T-helper 2 cell treated with Interferon-gamma antibody and Interleukin-4, amounts not matched to agents 5 μg/mL and 100 μg/mL, for 36 hours (primary cell): ENCODE results near the gene LTBP3.

Experiments used
- DNase-seq: peaks from one replicate; pipeline ENCODE4 v3.0.0; 2021; ENCODE audit warnings: low spot score
- H3K27ac Mint-ChIP-seq: one replicate; pipeline ENCODE4 v1.8.0; 2021; ENCODE audit warnings: mild to moderate bottlenecking, mixed read lengths
- H3K27me3 Mint-ChIP-seq: one replicate; pipeline ENCODE4 v1.8.0; 2021; ENCODE audit warnings: low read depth, mixed read lengths
- H3K36me3 Mint-ChIP-seq: one replicate; pipeline ENCODE4 v1.8.0; 2021; ENCODE audit warnings: low read depth, mixed read lengths
- H3K4me1 Mint-ChIP-seq: one replicate; pipeline ENCODE4 v1.8.0; 2021; ENCODE audit warnings: low read depth, mixed read lengths
- H3K4me3 Mint-ChIP-seq: one replicate; pipeline ENCODE4 v1.8.0; 2022; ENCODE audit warnings: mild to moderate bottlenecking, moderate library complexity, mixed read lengths
- H3K9me3 Mint-ChIP-seq: one replicate; pipeline ENCODE4 v1.8.0; 2021; ENCODE audit warnings: mixed read lengths

Gene LTBP3

GRCh38 chr11:65591939-65592857, 34.0 kb upstream of the LTBP3 start:
- Mint-ChIP-seq H3K36me3 (peaks cover 24% of the 10 kb centered on the region), H3K27me3 (no peaks in the 10 kb centered on the region), H3K4me1 (peaks cover 26% of the 10 kb centered on the region), H3K27ac (no peak overlapping the region), H3K4me3 (no peak overlapping the region), H3K9me3 (no peaks in the 10 kb centered on the region)
- DNase-seq: no peak

GRCh38 chr11:65590240-65590738, 32.1 kb upstream of the LTBP3 start:
- peaks cover 31% of the 10 kb centered on the region for H3K36me3 Mint-ChIP-seq
- H3K4me3 Mint-ChIP-seq: no peak overlapping the region
- H3K27ac Mint-ChIP-seq: peak overlapping the region; percentile 74
- H3K4me1 Mint-ChIP-seq: peaks cover 31% of the 10 kb centered on the region
- DNase-seq: no peak
- no peaks in the 10 kb centered on the region for H3K9me3 Mint-ChIP-seq
- H3K27me3 Mint-ChIP-seq: no peaks in the 10 kb centered on the region

DNA sequence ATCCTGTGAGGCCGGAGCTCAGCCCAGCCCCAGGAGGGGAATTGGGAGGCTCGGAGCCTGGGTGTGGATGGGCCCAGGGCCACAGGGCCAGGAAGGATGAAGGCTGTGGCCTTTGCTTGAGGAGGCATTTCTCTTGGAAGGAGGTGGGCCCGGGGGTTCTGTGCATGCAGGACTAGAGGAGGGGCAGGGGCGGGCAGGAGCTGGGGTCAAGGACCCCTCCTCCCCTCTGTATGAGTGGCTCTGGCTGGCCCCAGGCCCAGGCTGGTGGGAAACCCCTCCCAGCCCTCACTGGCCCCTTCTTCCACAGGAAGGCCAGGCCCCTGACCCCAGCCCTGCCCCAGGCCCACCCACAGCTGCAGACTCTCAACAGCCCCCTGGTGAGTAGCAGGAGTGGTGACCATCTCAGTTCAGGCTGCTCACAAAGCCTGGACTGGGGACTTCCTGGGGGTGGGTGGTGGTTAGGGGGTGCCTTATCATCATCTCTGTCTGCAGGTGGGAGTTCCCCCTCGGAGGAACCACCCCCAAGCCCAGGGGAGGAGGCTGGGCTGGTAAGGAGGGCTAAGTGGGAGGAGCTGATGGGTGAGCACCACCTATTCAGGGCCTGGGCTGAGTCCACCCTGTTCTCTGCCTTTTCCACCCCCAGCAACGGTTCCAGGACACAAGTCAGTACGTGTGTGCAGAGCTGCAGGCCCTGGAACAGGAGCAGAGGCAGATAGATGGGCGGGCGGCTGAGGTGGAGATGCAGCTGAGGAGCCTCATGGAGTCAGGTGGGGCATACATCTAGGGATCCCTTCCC, 31.5 kb upstream of the LTBP3 start:
- Mint-ChIP-seq H3K4me1 (peaks cover 26% of the 10 kb centered on the region), H3K27ac (peak overlapping the region; percentile 92), H3K9me3 (no peaks in the 10 kb centered on the region)

DNA sequence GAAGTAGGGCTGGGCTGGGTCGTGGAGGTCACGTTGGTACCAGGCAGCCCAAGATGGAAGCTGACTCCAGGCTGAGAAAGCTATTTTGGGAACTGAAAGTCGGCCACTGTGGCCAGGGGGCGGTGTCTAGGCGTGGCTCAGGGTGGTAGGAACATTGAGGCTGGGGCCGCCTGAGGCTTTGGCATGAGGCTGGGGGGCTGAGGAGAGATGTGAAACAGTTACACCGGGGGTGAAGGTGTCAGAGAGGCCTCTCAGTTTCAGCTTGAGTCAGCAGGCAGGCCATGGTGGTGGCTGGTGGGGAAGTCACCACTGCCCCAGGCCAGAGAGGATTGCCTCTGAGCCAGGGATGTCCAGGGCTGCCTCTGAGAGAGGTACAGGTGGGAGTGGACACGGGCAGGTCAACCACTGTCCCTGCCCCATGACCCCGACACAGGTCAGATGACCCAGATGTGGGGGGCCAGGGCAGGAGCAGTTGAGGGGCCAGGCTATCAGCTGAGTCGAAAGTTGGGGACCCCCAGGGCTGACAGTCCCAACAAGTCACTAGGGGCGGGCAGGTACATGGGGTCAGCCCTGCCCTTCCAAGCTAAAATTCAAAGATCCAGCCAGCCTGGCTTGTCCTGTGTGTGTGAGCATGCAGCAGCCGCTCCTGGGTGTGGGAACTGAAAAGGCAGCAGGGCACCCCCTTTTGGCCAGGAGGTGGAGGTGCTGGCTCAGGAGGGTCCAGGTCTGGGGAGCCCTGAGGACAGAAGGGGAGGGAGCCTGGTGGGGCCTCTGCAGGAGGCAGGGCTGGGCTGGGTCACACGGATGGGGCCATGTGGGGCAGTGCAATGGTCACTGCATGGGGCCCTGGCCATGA, 30.3 kb upstream of the LTBP3 start:
- peak; percentile 82 for DNase-seq
- no peaks in the 10 kb centered on the region for H3K9me3 Mint-ChIP-seq
- peaks cover 25% of the 10 kb centered on the region for H3K4me1 Mint-ChIP-seq
- no peaks in the 10 kb centered on the region for H3K27me3 Mint-ChIP-seq
- peaks cover 37% of the 10 kb centered on the region for H3K36me3 Mint-ChIP-seq
- H3K4me3 Mint-ChIP-seq: peak overlapping the region; percentile 74
- H3K27ac Mint-ChIP-seq: peak overlapping the region; percentile 92

More for the DNA sequence above, 31.5 kb upstream of the LTBP3 start:
- peaks cover 28% of the 10 kb centered on the region for H3K36me3 Mint-ChIP-seq
- no peak for DNase-seq
- H3K4me3 Mint-ChIP-seq: no peak overlapping the region
- no peaks in the 10 kb centered on the region for H3K27me3 Mint-ChIP-seq

DNA sequence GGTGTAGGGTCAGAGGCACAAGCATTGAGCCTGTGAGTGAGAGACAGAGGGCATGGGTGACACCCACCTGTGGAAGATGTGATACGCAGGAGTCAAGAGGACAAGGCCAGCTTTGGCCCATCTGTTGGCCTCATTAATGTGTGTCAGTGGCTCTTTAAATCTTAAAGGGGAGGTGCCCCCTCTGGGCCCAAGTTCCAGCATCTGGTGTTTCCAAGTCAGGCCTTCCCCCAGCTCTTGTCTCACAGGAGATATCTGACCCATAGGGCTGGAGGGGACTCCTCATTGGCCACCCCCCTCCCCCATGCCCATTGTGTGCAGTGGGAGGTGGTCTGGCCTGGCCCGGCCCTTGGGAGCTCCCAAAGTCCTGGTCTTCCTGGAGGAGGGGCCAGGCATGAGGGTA, 28.5 kb upstream of the LTBP3 start:
- H3K4me3 Mint-ChIP-seq: no peak overlapping the region
- H3K36me3 Mint-ChIP-seq: peaks cover 44% of the 10 kb centered on the region
- DNase-seq: no peak
- peaks cover 25% of the 10 kb centered on the region for H3K4me1 Mint-ChIP-seq
- H3K27ac Mint-ChIP-seq: no peak overlapping the region
- H3K9me3 Mint-ChIP-seq: no peaks in the 10 kb centered on the region
- no peaks in the 10 kb centered on the region for H3K27me3 Mint-ChIP-seq

- DNase-seq: no peak
- Mint-ChIP-seq H3K4me3 (peak overlapping the region; percentile 14), H3K36me3 (peaks cover 44% of the 10 kb centered on the region), H3K4me1 (peaks cover 25% of the 10 kb centered on the region), H3K9me3 (no peaks in the 10 kb centered on the region), H3K27me3 (no peaks in the 10 kb centered on the region), H3K27ac (peak overlapping the region; percentile 47)
Observed at GRCh38 chr11:65586247-65586630, 28.1 kb upstream of the LTBP3 start.

- Mint-ChIP-seq H3K27me3 (no peaks in the 10 kb centered on the region), H3K4me3 (peak overlapping the region; percentile 14), H3K27ac (peak overlapping the region; percentile 47), H3K36me3 (peaks cover 44% of the 10 kb centered on the region), H3K9me3 (no peaks in the 10 kb centered on the region), H3K4me1 (peaks cover 25% of the 10 kb centered on the region)
- no peak for DNase-seq
Observed at GRCh38 chr11:65585396-65586246, 27.5 kb upstream of the LTBP3 start.

DNA sequence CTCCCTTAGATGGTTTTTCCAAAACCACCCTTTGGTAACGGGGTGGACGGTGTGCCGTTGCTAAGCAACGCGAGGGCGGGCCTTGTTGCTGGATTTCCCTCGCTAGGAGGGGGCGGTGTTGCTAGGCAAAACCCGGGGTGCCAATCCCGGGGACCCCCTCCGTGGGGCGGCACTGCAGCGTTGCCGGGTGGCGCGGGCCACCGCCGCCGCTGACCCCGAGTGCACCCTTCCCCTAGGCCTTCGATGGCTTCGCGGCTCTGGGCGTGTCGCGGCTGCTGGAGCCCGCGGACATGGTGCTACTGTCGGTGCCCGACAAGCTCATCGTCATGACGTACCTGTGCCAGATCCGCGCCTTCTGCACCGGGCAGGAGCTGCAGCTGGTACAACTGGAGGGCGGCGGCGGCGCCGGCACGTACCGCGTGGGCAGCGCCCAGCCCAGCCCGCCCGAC, 26.6 kb upstream of the LTBP3 start:
- H3K27me3 Mint-ChIP-seq: no peaks in the 10 kb centered on the region
- no peak overlapping the region for H3K27ac Mint-ChIP-seq
- no peak overlapping the region for H3K4me3 Mint-ChIP-seq
- DNase-seq: no peak
- peaks cover 46% of the 10 kb centered on the region for H3K36me3 Mint-ChIP-seq
- no peaks in the 10 kb centered on the region for H3K9me3 Mint-ChIP-seq
- H3K4me1 Mint-ChIP-seq: peaks cover 25% of the 10 kb centered on the region

GRCh38 chr11:65584106-65584505, 25.9 kb upstream of the LTBP3 start:
- no peak for DNase-seq
- Mint-ChIP-seq H3K4me1 (peaks cover 26% of the 10 kb centered on the region), H3K27me3 (no peaks in the 10 kb centered on the region), H3K27ac (no peak overlapping the region), H3K9me3 (no peaks in the 10 kb centered on the region), H3K36me3 (peaks cover 48% of the 10 kb centered on the region), H3K4me3 (no peak overlapping the region)

DNA sequence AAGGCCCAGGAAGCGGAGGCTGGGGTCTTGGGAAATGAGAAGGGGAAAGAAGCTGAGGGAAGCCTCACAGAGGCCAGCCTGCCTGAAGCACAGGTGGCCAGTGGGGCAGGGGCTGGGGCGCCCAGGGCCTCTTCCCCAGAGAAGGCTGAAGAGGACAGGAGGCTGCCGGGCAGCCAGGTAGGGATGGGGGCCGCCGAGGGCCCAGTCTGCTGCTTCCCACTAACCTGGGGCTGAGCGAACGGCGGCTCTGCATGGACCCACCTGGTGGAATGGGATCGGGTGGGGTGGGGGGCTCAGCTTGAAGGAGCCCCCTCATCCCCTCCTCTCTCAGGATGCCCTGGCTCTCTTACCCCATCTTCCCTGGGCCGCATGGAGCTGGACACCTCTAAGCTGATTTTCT, 25.4 kb upstream of the LTBP3 start:
- Mint-ChIP-seq H3K27ac (no peak overlapping the region), H3K9me3 (no peaks in the 10 kb centered on the region), H3K36me3 (peaks cover 46% of the 10 kb centered on the region), H3K4me3 (no peak overlapping the region), H3K4me1 (peaks cover 26% of the 10 kb centered on the region), H3K27me3 (no peaks in the 10 kb centered on the region)
- no peak for DNase-seq

DNA sequence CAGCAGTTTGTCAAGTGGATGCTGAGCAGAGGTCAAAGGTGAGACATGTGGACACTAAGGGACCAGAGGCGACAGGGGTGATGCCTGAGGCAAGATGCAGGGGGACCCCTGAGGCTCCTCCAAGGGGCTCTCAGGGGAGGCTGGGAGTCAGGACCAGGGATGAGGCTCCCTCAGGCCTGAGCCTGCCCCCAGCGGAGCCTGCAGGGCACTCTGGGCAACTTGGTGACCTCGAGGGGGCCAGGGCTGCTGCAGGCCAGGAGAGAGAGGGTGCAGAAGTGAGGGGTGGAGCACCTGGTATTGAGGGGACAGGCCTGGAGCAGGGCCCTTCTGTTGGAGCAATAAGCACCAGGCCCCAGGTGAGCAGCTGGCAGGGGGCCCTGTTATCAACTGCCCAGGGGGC, 23.8 kb upstream of the LTBP3 start:
- H3K4me1 Mint-ChIP-seq: peaks cover 19% of the 10 kb centered on the region
- no peaks in the 10 kb centered on the region for H3K9me3 Mint-ChIP-seq
- H3K36me3 Mint-ChIP-seq: peaks cover 48% of the 10 kb centered on the region
- H3K27ac Mint-ChIP-seq: peak overlapping the region; percentile 24
- no peak for DNase-seq
- H3K27me3 Mint-ChIP-seq: no peaks in the 10 kb centered on the region
- no peak overlapping the region for H3K4me3 Mint-ChIP-seq

DNA sequence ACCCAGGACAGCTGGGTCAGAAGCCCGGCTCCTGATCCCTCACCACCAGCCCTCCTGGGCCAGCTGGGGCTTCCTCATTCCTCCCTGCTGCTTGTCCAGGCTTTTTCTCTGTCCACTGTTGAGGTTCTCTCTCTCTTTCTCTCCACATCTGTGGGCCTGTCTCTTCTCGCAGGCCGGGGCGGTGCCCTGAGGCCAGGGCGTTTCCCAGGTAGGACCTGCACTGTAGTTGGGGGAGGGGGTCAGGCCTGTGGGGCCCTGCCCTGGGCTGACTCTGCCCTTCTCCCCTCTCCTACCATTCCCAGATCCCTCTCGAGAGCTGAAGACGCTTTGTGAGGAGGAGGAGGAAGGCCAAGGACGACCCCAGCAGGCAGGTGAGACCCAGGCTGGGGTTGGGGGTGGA, 22.6 kb upstream of the LTBP3 start:
- Mint-ChIP-seq H3K4me3 (no peak overlapping the region), H3K27ac (no peak overlapping the region)

More for the DNA sequence above, 22.6 kb upstream of the LTBP3 start:
- H3K36me3 Mint-ChIP-seq: peaks cover 40% of the 10 kb centered on the region
- H3K27me3 Mint-ChIP-seq: no peaks in the 10 kb centered on the region
- DNase-seq: no peak
- peaks cover 16% of the 10 kb centered on the region for H3K4me1 Mint-ChIP-seq
- H3K9me3 Mint-ChIP-seq: no peaks in the 10 kb centered on the region
